Measurements from ENCODE around the gene DNAH8. TPM values are rescaled to one million over a fixed set of nuclear protein-coding genes. Genes with fewer than 3 reads are reported as not detected.

DNAH8 gene
- total RNA-seq, 1 experiment from 2014 or later: under 0.01 TPM

DNA sequence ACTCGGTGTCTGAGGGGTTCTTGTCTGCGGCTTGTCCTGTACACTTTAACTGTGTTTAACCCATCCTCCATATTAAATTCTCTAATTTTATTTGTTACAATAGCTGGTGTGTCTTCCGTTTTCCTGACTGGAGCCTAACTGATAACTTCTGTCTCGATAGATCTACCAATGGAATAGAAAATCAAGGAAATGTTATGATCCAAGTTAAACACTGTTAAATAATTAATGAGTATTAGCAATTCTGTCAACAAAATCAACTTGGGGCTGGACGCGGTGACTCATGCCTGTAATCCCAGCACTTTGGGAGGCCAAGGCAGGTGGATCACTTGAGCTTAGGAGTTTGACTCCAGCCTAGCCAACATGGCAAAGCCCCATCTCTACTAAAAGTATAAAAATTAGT, 81.7 kb downstream of the DNAH8 start:
- no peak for DNase-seq (ENCODE audit: low read depth)

DNA sequence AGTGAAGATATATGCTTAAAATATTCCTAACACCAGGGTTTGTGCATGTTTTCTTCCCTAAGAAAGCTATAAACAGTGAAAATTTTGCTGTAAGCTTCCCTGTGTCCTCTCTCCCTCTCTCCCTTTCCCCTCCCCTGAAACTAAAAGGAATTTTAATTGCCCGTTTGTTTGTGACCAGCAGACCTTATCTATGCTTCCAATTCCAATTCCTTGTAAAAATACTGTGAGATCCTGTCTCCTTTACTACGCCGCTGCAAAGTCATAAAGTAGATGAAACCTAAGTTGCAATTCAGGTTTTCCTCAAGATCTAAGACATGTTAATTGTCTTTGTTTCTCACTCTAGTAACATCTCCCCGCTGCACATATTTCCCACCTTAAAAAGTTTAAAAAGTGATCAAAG, 82.3 kb downstream of the DNAH8 start:
- DNase-seq (ENCODE audit: low read depth): no peak

DNA sequence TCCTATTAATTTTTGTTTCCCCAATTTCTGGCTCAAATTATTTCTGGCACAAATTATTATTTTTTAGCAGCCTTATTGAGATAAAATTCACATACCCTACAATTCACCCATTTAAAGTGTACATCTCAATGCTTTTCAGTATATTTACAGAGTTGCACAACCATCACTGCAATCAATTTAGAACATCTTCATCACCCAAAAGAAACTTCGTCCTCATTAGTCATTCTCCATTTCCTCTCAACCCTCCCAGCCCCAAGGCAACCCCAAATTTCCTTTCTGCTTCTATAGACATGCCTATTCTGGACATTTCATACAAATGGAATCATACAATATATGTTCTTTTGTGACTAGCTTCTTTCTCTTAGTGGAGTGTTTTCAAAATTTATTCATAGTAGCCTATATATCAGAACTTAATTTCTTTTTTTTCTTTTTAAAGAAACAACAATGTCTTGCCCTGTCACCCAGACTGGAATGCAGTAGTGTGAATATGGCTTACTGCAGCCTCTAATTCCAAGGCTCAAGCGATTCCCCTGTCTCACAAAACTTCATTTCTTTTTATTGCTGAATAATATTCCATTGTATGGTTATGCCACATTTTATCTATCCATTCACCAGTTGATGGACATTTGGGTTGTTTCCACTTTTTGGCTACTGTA, 84.5 kb downstream of the DNAH8 start:
- DNase-seq (ENCODE audit: low read depth): no peak

DNA sequence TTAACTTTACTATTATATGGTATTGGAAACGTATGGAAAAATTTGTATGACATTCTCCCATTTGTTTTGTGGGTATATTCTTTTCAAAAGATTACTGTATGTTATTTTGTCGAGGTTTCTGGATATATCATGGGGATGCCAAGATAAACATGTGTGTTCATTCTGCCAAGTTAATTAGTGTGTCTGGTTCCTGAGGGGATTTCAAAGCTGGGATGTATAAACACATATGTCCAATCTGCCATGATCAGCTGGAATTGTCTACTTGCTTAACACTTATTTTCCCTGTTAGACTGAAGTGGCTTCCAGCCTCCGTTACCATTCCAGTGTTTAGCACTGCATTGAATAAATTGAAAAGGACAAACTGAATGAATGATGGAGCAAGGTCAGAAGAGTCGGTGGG, 86.2 kb downstream of the DNAH8 start:
- DNase-seq (ENCODE audit: low read depth): no peak

DNA sequence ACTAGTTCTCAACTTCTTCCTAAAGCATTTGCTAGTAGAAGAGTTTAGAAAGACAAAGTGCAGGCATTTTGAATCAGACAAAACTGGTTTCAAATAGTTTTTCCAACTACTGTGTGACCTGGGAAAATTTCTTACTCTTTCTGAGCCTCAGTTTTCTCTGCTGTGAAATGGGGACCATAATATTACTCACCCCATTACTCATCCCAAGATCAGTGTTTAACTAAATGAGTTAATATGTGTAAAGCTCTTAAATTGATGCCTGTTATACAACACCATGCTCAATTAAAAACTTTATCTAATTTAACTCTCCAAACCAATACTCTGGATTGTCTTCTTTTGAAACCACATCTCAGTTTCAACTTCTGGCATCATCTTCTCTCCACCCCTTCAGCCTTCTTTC, 87.4 kb downstream of the DNAH8 start:
- DNase-seq (ENCODE audit: low read depth): no peak

DNA sequence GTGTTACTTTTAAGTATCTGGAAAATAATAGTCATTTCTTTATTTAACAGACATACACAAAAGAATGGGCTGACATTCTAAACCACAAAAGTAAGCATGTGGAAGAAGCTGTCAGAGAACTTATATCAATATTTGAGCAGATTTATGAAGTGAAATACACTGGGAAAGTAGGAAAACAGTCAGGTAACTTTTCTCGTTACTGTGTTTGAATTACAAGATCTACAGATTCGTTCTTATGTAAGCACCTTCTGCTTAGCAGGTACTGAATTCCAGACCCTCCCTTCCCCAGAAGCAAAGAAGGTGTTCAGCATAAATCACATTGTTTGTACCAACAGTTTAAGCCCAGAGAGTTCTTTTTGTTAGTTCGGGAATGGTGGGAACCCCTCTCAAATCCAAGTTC, 88.0 kb downstream of the DNAH8 start:
- DNase-seq (ENCODE audit: low read depth): no peak

DNA sequence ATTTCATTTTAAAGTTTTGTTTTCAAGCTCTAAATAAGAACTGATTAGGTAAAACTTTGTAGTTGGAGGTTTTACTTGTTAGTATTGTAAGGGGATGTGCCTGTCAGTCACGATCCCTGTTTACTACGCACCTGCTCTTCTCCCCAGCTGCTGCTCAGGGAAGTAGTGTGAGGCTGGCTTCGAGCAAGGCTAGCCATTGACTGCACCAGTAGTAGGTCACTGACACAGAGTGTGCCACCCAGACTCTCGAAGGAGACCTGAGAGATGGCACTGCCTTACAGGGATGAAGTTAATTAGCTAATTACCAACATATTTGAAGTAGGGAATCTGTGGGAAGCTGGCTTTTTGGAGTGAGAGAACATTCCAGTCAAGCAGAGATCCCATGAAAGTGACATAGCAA, 89.2 kb downstream of the DNAH8 start:
- no peak for DNase-seq (ENCODE audit: low read depth)

DNA sequence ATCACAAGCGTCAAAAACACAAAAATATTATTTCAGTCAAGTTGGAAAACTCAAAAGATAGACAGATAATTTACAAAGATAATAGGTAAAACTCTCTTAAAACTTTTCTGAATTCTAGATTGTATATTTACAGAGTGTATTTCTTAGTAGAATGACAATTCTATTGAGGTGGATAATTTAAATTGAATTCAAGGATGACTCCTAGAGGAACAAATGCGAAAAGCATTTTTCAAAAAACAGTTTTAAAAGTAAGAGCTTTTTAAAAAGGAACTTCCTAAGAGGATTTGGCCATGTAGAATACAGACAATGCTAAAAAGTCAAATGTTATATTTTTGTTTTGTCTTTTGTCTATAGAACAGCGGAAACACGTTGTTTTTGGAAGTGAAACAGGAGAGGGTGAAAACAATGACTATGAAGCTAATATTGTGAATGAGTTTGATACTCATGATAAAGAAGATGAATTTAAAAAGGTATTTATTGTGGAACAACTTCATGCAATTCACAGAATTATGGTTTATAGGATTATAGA, 90.1 kb downstream of the DNAH8 start:
- DNase-seq (ENCODE audit: low read depth): no peak

DNA sequence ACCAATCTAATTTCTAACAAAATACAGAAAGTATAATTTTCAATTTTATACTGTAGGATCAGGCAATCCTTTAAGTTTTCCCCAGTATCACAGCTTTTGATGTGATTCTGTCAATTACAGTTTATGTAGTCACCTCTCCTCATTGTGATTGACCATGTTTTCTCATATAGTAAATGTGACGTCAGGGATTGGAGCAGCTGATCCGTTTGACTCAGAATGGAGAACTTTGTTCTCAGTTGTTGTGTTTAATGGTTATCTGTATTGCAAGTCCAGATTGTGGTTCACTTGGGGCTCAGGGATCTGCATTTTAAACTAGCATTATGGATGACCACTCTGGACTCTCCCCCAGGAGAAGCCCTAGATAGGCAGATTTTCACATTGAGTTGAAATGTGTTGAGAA, 90.6 kb downstream of the DNAH8 start:
- no peak for DNase-seq (ENCODE audit: low read depth)

DNA sequence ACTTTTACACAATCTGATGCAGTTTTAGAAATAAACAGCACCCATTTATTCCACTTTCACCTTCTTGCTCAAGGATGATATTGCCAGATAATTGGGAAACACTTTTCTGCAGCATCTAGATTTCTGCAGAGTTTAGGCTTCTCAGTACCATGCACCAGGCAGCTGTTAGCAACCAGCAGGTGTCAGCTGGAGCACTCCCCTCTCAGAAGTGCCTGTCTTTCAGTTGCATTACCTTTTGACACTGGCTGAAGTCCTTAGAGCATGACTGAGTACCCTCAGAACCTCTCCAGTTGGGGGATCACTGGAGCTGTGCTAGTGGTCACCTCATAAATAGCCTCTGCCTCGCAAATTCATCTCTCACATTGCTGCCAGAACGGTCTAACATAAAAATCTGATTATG, 91.2 kb downstream of the DNAH8 start:
- no peak for DNase-seq (ENCODE audit: low read depth)

DNA sequence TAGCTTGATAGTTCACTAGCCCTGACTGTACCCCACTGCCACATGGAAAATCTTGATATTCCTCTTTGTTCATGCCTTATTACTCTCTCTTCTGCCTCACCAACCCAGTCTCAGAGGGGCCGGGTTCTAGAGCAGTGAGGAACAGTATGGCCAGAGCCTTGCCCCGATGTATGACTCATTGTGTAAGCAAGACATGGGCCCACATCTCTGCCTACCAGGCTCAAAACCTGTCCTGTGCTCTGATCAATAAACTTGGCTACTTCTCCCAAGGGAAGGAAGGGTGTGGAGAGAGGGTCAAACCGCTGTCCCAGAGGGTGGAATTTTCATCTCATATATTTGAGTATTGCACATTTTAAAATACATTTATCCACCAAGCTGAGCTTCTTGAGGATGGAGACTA, 91.7 kb downstream of the DNAH8 start:
- DNase-seq (ENCODE audit: low read depth): no peak

DNA sequence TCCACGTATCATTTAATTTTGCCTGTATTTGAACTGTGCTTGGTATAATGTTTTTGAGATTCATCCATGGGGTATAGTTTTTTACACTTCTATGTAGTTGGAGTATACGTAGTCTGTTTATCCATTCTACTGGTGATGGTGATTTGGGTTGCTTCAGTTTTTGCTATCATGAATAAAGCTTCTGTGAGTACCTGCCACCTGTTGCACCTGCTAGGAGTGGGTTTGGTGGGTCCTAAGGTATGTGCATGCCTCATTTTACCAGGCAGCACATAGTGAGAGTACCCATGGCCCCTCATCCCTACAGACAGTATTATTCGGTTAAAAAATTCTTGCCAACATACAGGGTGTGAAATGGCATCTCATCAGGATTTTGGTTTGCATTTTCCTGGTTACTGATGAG, 92.9 kb downstream of the DNAH8 start:
- no peak for DNase-seq (ENCODE audit: low read depth)

DNA sequence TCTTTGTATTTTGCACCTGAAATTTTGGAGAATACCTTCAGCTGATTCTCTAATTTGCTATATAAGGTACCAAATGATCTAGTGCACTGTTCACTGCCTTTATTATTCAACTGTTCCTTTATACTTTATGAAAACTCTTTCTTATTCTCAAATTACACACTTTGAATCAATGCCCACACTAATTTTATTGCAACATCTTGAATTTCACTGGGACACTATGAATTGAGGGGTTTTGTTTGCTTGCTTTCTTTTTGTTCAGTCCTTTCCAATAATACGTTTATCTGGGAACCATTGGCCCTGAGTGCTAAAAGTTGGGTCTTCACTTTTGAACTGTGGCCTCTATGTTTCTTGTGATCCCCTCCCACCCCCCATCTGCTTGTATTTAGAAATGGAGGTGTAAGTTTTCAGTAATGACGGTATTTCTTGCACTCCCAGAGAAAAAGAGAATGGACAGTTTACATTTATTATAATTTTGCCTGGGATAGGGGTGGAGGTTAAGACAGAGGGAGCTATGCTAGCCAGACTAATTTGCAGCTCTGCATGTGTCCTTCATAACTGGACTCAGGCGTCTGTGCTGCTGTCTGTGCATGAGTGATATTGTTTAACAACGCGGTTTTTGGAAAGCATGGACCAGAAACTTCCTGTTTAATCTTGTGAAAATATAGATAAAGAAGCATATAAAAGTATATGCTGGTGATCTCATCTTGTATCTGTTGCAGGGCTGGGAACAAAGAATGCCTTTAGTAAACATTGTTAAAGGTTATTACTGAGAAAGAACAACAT, 98.1 kb downstream of the DNAH8 start:
- DNase-seq (ENCODE audit: low read depth): peak; percentile 28

DNA sequence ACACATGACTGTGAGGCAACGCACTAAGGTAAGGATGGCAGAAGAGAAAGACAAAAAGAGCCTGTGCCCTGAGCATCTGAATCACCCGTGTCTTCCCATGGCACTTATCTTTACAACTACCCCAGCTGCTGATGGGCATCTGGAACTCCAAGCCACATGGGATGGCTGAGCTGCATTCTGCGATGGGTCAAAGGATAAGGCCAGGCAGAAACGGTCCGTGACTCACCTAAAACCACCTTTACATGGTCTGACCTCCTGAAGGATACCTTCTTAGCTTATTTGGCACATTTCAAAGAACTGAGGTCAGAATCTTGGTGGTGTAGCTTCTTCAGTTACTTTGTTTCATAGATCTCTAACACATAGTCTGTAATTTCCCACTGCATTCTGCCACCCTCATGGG, 99.7 kb downstream of the DNAH8 start:
- DNase-seq (ENCODE audit: low read depth): no peak

DNA sequence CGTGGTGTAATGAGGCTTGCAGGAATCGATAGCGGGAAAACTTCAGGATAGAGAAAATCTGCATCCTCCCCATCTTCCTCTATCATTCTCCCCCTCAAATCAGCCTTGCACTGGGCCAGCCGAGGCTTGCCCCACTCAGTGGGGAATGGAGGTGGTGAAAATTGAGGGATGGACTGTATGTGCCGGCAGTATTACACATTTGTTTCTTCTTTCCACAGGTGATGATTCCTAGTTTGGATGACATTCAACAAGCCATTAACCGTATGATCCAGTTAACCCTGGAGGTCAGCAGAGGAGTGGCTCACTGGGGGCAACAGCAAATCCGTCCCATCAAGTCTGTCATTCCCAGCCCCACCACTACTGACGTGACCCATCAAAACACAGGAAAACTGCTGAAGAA, 100.1 kb downstream of the DNAH8 start:
- no peak for DNase-seq (ENCODE audit: low read depth)

DNA sequence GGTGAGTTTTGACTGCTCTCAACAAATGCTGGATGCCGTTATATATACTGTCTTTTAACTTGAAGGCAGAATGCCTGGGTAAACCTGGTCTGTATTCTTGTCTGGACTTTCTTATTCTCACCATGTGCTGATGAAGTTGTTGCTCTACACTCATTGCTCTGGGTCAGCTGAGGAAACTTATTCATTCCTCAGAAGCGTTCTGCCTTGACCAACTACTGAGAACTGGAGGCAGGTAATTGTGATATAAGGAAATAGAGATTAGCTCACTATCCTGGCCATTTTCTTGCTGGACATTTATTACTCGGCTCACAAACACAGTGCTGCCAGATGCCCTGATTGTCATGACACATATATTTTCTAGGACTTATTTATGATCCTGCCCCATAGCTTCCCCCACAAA, 103.6 kb downstream of the DNAH8 start:
- DNase-seq (ENCODE audit: low read depth): no peak

DNA sequence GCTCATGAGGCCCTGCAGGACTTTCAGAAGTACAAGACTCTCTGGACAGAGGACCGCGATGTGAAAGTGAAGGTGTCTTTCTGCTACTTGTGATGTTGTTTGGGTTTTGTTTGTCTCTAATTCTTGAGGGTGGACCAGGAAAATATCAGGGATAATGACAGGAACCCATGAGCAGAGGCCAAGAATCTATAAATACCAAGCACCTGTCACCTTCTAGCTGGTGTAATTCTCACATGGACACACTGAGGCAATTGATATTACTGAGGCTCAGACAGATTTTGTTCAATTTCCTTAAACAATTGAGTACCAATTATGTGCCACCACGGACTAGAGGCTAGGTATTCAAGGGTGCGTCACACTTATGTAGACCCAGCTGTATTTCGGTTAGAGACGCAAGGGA, 107.9 kb downstream of the DNAH8 start:
- DNase-seq (ENCODE audit: low read depth): no peak

DNA sequence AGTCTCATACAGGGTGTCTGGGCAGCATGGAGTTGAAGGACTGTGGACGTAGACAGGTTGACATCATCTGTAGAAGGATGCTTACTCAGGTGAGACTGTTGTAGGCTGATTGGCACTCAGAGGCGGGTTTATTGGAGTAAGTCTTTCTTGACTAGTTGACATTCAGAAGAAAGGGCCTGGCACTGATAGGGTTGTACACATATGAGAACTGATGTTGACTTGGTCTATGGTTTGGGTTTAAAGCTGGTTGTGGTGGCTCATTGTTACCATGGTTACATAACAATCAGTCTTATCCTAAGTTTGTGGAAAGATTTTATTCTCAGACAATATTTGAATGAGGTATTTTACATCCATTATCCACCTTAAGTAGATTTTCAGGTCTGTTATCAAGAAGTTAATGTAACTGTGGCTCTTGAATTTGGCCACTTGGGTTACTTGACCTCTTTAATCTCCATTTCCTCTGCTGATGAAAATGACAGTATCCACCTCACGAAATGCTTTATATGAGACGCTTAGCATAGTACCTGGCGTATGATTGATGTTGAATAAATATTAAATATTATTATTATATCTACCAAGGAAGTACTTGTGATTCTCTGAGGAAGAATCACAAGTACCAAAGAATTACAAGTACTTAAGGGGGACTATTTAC, 109.3 kb downstream of the DNAH8 start:
- DNase-seq (ENCODE audit: low read depth): no peak

DNA sequence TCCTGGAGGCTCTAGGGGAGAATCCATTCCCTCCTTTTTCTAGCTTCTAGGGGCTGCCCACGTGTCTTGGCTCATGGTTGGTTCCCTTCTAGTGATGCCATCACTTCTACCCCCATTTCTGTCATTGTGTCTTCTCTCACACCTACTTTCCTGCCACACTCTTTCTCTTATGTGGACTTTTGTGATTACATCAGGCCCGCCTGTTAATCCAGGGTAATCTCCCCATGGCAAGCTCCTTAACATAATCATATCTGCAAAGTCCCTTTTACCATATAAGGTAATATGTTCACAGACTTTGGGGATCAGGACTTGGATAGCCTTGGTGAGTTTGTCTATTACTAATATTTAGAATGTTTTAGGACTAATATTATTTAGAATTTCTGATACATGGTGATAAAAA, 111.9 kb downstream of the DNAH8 start:
- no peak for DNase-seq (ENCODE audit: low read depth)

DNA sequence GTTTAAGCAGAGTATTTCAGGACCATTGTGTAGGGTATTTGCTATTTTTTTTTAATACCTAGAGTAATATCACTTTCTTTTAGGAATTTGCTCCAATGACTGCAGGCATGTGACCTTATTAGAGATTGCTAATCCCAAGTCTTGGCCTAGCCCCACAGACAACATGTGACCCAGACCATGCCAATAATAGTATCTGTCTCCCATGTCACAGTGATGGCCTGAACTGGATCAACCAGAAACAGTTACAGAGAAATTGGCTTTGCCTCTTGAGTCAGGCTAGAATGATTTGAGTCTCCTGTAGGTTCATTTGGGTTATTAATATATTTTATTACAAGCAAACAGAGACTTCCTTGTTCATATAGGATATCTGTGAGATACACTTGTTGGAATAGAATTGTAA, 116.8 kb downstream of the DNAH8 start:
- DNase-seq (ENCODE audit: low read depth): no peak

DNA sequence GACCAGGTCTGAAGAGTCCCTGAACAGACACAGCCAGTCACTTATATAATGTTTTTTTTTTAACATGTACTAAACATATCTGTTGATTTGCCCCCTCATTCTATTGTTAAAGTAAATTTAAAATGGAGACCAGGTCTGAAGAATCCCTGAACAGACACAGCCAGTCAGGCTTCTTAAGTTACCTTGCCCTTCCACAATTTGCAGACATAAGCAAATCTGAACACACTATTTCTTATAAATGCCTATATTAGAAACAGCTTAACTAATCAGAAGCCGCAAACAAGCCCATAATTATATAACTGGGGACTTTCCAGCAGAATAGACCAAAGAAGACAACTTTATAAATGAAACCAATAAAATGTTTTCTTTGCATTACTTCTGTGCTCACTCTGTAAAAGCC, 118.2 kb downstream of the DNAH8 start:
- no peak for DNase-seq (ENCODE audit: low read depth)

DNA sequence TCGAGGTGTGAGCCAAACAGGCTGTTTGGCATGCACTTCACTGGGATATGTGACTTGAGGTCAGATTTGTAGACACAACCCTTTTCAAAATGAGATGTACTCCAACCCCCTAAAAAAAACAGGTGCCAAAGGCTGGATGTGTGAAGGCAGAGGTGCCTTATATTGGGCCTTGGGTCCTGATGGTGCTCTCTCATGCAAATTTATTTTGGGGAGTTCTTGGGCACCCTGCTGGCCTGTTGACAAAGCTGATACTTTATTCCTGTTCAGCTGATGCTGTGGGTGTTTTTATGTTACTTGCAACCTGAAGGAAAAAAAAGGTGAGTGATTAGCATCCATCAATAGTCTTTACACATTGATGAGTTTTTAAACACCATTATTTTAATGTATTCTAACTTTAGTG, 121.5 kb downstream of the DNAH8 start:
- DNase-seq (ENCODE audit: low read depth): no peak

DNA sequence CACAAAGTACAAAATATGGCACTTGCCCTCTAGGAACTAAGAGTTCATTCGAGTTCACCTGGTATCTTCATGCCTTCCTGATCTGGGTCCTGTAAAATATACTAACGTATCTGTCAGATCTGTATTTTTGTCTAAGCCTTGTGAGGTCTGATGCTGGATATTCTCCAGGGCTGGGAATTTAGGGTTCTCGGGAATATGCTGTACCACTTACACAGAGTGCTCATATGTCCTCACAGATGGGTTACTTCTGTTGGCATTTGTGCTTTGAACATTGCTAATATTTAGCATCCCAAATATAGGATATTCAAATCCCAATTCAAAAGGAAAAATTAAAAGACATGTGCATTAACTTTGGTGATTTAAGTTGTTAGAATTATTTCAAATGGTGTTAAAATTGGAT, 122.0 kb downstream of the DNAH8 start:
- no peak for DNase-seq (ENCODE audit: low read depth)

Measured in Daoy (cell line).